HG02763 (cell line): ENCODE results near the gene SYT12.

ENCODE experiments used
- ATAC-seq: cut with Tn5 transposase; IDR thresholded peaks from one replicate; pipeline ENCODE4 v1.9.1; 2021; ENCODE audit warnings: mild to moderate bottlenecking, moderate library complexity; ENCODE audit not compliant: unreplicated experiment

The SYT12 gene

DNA sequence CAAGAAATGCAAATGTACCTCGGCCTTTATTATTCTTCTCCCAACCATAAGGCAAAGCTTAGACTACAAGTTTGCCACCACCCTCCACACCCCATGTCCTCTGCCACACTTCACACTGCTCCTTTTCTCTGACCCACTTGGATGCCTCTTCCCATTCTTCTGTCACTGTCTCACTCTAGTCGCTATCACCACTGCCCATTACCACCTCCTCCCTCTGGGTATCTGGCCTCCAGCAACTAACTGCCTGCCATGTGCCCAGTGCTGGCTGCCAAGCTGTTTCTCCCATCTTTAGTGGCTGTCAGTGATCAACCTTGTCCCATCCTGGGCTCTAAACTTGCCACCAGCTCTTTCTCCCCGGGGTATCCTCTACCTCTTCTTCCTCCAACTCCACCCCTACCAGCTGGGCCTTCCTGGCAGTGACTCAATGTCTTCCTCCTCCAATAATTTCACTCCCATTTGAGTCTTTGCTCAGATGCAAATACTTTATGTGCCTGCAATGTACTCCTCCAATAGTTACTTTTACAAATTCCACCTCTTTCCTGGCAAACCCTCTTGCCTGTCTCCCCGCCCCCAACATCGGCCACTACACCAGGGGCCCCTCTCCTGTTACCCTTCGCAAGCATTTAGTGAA lies 76.0 kb downstream of the SYT12 start:
- no peak for ATAC-seq

DNA sequence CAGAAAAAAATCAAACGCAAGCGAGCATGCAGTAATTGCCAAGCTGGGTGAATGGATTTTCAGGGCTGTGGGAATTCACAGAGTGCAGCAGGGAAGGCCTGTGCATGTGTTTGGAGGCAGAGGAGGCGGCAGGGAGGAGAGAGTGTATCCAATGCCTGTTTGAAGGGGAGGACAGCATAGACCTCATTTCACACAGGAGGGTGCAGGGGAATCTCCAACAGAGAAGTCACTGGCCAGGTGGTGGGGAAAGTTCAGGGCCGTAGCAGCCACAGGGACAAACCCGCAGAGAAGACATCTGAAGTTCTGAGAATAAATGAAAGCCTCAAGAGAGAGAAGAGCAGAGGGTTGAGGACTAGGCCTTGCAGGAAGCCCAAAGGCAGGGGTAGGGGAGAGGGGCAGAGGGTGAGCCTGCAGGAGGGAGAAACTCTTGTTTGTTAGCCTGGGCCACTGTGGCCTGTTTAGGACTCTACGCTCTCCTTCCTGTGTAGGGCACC lies 76.9 kb downstream of the SYT12 start:
- no peak for ATAC-seq
